ENCODE measurements around the gene WDR11. TPM values are rescaled to one million over a fixed set of nuclear protein-coding genes. Genes with fewer than 3 reads are reported as not detected.

The WDR11 gene
- polyA plus RNA-seq, 2 of the 4 experiments (the other 2 are of a cell fraction), result 34.4 to 87.1 TPM

GRCh38 chr10:120841522-120842189, 9.5 kb upstream of the WDR11 start (continued):
- no peak for TF ChIP-seq HES2 (IDR thresholded peaks at IDR 0.05)
- TF ChIP-seq ELK1 (IDR thresholded peaks at IDR 0.05; ENCODE audit: low read depth, low read length), result no peak
- TF ChIP-seq JUNB (IDR thresholded peaks at IDR 0.05), result no peak
- no peak for TF ChIP-seq POLR2AphosphoS2 (conservative IDR thresholded peaks at IDR 0.05; ENCODE audit: low read length)
- no peak for TF ChIP-seq RNF2 (IDR thresholded peaks at IDR 0.05; ENCODE audit: borderline replicate concordance, low read depth)
- TF ChIP-seq TP53 (CRISPR knock-in tag; IDR thresholded peaks at IDR 0.05), result no peak
- no peak for TF ChIP-seq HDAC2 (IDR thresholded peaks at IDR 0.05)

- no peak overlapping the region for H3K4me2 ChIP-seq
- H3K9me3 ChIP-seq, result no peaks in the 10 kb centered on the region
- FAIRE-seq (no peak), ATAC-seq (no peak), DNase-seq (ENCODE audit: low read depth in 1 of 2, low spot score in 1 of 2) (no peak)
- WGBS (ENCODE audit: missing lambda C conversion rate), result 90% methylated on average over 2 of the region's 2 CpGs
- no peak for TF ChIP-seq ZSCAN20 (CRISPR knock-in tag; IDR thresholded peaks at IDR 0.05)
- no peak for TF ChIP-seq ZC3H11A (IDR thresholded peaks at IDR 0.05)
- no peak for TF ChIP-seq ESRRA (IDR thresholded peaks at IDR 0.05; ENCODE audit: borderline replicate concordance, low read length)
- no peak for TF ChIP-seq GATA3 (IDR thresholded peaks at IDR 0.05; ENCODE audit: borderline replicate concordance)
- TF ChIP-seq MAFK (IDR thresholded peaks at IDR 0.05; ENCODE audit: partially characterized antibody), result no peak
- no peak for TF ChIP-seq JUNB (IDR thresholded peaks at IDR 0.05)
- TF ChIP-seq MAZ (IDR thresholded peaks at IDR 0.05; ENCODE audit: borderline replicate concordance, low read depth, low read length), result no peak
- TF ChIP-seq CBX2 (IDR thresholded peaks at IDR 0.05; ENCODE audit: borderline replicate concordance, low read depth), result no peak
- no peak overlapping the region for H3K4me3 ChIP-seq
- POLR2A ChIA-PET, result no interaction called here
- peaks cover 7% of the 10 kb centered on the region; the same call in 2 of the 3 replicates for H3K4me1 ChIP-seq
- CTCF ChIA-PET, result no interaction called here
- no peak overlapping the region for H3K27ac ChIP-seq
Observed at GRCh38 chr10:120854388-120854787, 3.2 kb downstream of the WDR11 start.

- Histone ChIP-seq H3K27ac (no peak overlapping the region), H3K9me3 (no peaks in the 10 kb centered on the region), H3K4me1 (no peaks in the 10 kb centered on the region), H3K4me2 (no peak overlapping the region), H3K4me3 (no peak overlapping the region)
- FAIRE-seq, result no peak
- 69% methylated on average over 2 of the region's 2 CpGs for WGBS (ENCODE audit: missing lambda C conversion rate)
- ChIA-PET CTCF (no interaction called here), POLR2A (no interaction called here)
- no peak for DNase-seq (ENCODE audit: low read depth in 1 of 2, low spot score in 1 of 2)
- no peak for ATAC-seq
- TF ChIP-seq CBX2 (IDR thresholded peaks at IDR 0.05; ENCODE audit: borderline replicate concordance, low read depth) (no peak), RCOR1 (IDR thresholded peaks at IDR 0.05; ENCODE audit: low read depth, low read length) (no peak), RARB (CRISPR knock-in tag; IDR thresholded peaks at IDR 0.05) (no peak), EHMT2 (IDR thresholded peaks at IDR 0.05; ENCODE audit: low read depth) (no peak), TP53 (CRISPR knock-in tag; IDR thresholded peaks at IDR 0.05) (no peak), NR3C1 (IDR thresholded peaks at IDR 0.05) (no peak), MYC (IDR thresholded peaks at IDR 0.05; ENCODE audit: borderline replicate concordance, low read length) (no peak), HMGXB4 (CRISPR knock-in tag; IDR thresholded peaks at IDR 0.05; ENCODE audit: borderline replicate concordance) (no peak), CEBPB (IDR thresholded peaks at IDR 0.05) (no peak), ELK1 (IDR thresholded peaks at IDR 0.05; ENCODE audit: low read depth, low read length) (no peak), MAFK (IDR thresholded peaks at IDR 0.05; ENCODE audit: partially characterized antibody) (no peak), E2F6 (IDR thresholded peaks at IDR 0.05; ENCODE audit: borderline replicate concordance, low read depth) (no peak), ZC3H11A (IDR thresholded peaks at IDR 0.05) (no peak), KDM1A (IDR thresholded peaks at IDR 0.05; ENCODE audit: low read depth) (no peak), ATOH8 (CRISPR knock-in tag; IDR thresholded peaks at IDR 0.05; ENCODE audit: low read depth) (no peak)
Observed at GRCh38 chr10:120861178-120861855, 10.2 kb downstream of the WDR11 start.

All from A549 (cell line).